Measurements from ENCODE around the gene AMOTL2. TPM values are rescaled to one million over a fixed set of nuclear protein-coding genes. Genes with fewer than 3 reads are reported as not detected.

AMOTL2 gene
- total and polyA plus RNA-seq, 2 donors (not counting 1 experiment from before 2014, with no cell fraction given), result not detected

DNA sequence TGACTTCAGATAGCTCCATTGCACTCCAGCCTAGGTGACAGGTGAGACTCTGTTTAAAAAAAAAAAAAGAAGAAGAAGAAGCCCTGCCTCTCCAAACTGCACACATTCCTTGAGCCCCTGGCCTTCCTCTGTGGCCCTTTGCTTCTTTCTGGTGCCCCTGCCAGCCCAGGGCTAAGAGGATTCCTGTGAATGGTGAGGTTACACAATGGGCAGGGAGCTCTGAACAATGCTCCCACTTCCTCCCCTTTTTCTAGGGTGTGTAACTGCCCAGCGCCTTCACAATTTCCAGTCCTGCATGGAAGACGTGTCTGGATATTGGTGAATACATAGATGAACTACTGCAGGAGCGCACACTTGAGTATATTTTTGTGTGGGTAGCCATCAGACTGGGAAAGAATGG, 3.6 kb upstream of the AMOTL2 start:
- no peak for ATAC-seq (ENCODE audit: low read depth)
- Histone ChIP-seq H3K36me3 (replicated peaks in 1 of 2; ENCODE audit: control extremely low read depth in 1 of 2, control insufficient read depth in 1 of 2, extremely low read depth in 1 of 2, insufficient read depth in 2 of 2, low read length in 1 of 2) (no peaks in the 10 kb centered on the region), H3K27ac (ENCODE audit: low read length in 2 of 2) (no peak overlapping the region), H3K27me3 (replicated peaks in 1 of 4; ENCODE audit: control extremely low read depth in 1 of 4, control insufficient read depth in 3 of 4, insufficient read depth in 4 of 4, low read length in 3 of 4) (peaks cover 0 to 43% (median 6%) of the 10 kb centered on the region in 4 experiments), H4K20me1 (ENCODE audit: control insufficient read depth, insufficient read depth, low read length, poor library complexity, severe bottlenecking) (no peaks in the 10 kb centered on the region), H3K4me3 (ENCODE audit: control extremely low read depth in 1 of 5, extremely low read depth in 1 of 5, insufficient read depth in 1 of 5, low read depth in 2 of 5, low read length in 4 of 5) (no peak overlapping the region), H3K9me3 (ENCODE audit: control extremely low read depth in 1 of 3, control insufficient read depth in 2 of 3, insufficient read depth in 1 of 3, low read length in 2 of 3) (peaks cover 0 to 15% (median 5%) of the 10 kb centered on the region in 3 donors), H3K4me1 (ENCODE audit: control insufficient read depth in 2 of 2, insufficient read depth in 2 of 2, low read length in 2 of 2) (peaks cover 3% of the 10 kb centered on the region in 2 donors), H2AFZ (ENCODE audit: insufficient read depth, low read depth, low read length, poor library complexity, severe bottlenecking) (no peak overlapping the region), H3K79me2 (ENCODE audit: control insufficient read depth, insufficient read depth, low read length) (no peaks in the 10 kb centered on the region), H3K9ac (ENCODE audit: low read length) (no peak overlapping the region), H3K4me2 (replicated peaks; ENCODE audit: low read depth, low read length, poor library complexity, severe bottlenecking) (no peak overlapping the region)
- H3K27me3 Mint-ChIP-seq, result peaks cover 41% of the 10 kb centered on the region
- intact Hi-C loops (cut with micrococcal nuclease), result loop anchor here (5.0 kb wide), 1 partner anchor 166 kb away; no protein-coding TSS in a partner anchor
- peaks cover 21% of the 10 kb centered on the region for H3K4me1 Mint-ChIP-seq
- no peak for DNase-seq
- no peak for TF ChIP-seq EZH2 (IDR thresholded peaks at IDR 0.05; ENCODE audit: borderline replicate concordance, insufficient read depth, low read depth, low read length, poor library complexity, severe bottlenecking)
- TF ChIP-seq, protein P1, sequence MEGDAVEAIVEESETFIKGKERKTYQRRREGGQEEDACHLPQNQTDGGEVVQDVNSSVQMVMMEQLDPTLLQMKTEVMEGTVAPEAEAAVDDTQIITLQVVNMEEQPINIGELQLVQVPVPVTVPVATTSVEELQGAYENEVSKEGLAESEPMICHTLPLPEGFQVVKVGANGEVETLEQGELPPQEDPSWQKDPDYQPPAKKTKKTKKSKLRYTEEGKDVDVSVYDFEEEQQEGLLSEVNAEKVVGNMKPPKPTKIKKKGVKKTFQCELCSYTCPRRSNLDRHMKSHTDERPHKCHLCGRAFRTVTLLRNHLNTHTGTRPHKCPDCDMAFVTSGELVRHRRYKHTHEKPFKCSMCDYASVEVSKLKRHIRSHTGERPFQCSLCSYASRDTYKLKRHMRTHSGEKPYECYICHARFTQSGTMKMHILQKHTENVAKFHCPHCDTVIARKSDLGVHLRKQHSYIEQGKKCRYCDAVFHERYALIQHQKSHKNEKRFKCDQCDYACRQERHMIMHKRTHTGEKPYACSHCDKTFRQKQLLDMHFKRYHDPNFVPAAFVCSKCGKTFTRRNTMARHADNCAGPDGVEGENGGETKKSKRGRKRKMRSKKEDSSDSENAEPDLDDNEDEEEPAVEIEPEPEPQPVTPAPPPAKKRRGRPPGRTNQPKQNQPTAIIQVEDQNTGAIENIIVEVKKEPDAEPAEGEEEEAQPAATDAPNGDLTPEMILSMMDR (IDR thresholded peaks at IDR 0.05), result no peak
- POLR2A ChIA-PET, result no interaction called here
- CTCF ChIA-PET, result interaction anchor here (1.5 kb wide), 1 partner anchor 165 kb away, joined by 7 read pairs; no protein-coding TSS in a partner anchor
- no peak overlapping the region for H3K4me3 Mint-ChIP-seq
- no peak overlapping the region for H3K27ac Mint-ChIP-seq
- peaks cover 6% of the 10 kb centered on the region for H3K9me3 Mint-ChIP-seq (ENCODE audit: insufficient read depth)
- WGBS (ENCODE audit: insufficient coverage), result 83% methylated on average over 1 of the region's 3 CpGs

DNA sequence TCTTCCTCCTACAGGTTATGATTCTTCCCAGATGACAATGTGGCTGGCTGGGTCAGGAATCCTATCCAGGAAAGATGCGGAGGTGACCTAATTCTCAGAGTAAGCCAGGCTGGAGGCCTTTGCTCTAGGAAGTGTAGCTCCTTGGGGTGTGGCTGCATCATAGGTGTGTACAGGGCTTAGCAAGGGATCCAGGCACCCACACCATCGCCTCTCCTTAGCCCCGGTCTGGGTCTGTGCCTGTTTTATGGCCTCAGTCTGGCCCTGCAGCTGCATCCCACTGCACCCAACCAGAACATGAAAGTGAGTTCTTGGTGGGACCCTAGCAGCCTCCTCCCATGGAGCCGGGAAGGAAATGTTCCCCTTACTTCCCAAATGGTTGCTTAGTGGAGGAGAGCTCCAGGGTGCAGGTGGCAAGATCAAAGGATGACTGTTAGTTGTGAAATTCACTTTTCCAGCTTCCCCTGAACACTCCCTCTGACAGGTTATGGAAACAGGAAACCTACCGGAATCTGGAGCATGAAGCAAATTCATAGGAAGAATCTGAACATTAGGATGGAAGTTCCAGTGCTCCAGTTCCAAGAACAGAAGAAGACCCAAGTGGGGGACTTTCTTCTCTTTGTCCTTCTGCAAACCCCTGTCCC, 2.7 kb upstream of the AMOTL2 start:
- peaks cover 0 to 11% (median 5%) of the 10 kb centered on the region in 3 donors for H3K9me3 ChIP-seq (ENCODE audit: control extremely low read depth in 1 of 3, control insufficient read depth in 2 of 3, insufficient read depth in 1 of 3, low read length in 2 of 3)
- ATAC-seq (ENCODE audit: low read depth) (no peak), DNase-seq (no peak)
- no peak overlapping the region for H2AFZ ChIP-seq (ENCODE audit: insufficient read depth, low read depth, low read length, poor library complexity, severe bottlenecking)
- ChIA-PET POLR2A (no interaction called here), CTCF (interaction anchor here (0.7 kb wide), 1 partner anchor 69 kb away, joined by 3 read pairs; no protein-coding TSS in a partner anchor)
- peaks cover 3% of the 10 kb centered on the region in 2 donors for H3K4me1 ChIP-seq (ENCODE audit: control insufficient read depth in 2 of 2, insufficient read depth in 2 of 2, low read length in 2 of 2)
- H3K4me2 ChIP-seq (replicated peaks; ENCODE audit: low read depth, low read length, poor library complexity, severe bottlenecking), result no peak overlapping the region
- no peaks in the 10 kb centered on the region for H3K36me3 ChIP-seq (replicated peaks in 1 of 2; ENCODE audit: control extremely low read depth in 1 of 2, control insufficient read depth in 1 of 2, extremely low read depth in 1 of 2, insufficient read depth in 2 of 2, low read length in 1 of 2)
- no peak overlapping the region for H3K27ac ChIP-seq (ENCODE audit: low read length in 2 of 2)
- WGBS (ENCODE audit: insufficient coverage), result 100% methylated on average over 1 of the region's 5 CpGs
- H3K4me3 ChIP-seq (ENCODE audit: control extremely low read depth in 1 of 5, extremely low read depth in 1 of 5, insufficient read depth in 1 of 5, low read depth in 2 of 5, low read length in 4 of 5), result no peak overlapping the region
- H3K27ac Mint-ChIP-seq, result no peak overlapping the region
- H3K4me1 Mint-ChIP-seq, result peaks cover 22% of the 10 kb centered on the region
- intact Hi-C loops (cut with micrococcal nuclease), result loop anchor here (5.0 kb wide), 1 partner anchor 165 kb away; no protein-coding TSS in a partner anchor
- TF ChIP-seq, protein P1 (IDR thresholded peaks at IDR 0.05), result no peak
- TF ChIP-seq EZH2 (IDR thresholded peaks at IDR 0.05; ENCODE audit: borderline replicate concordance, insufficient read depth, low read depth, low read length, poor library complexity, severe bottlenecking), result no peak
- H3K4me3 Mint-ChIP-seq, result no peak overlapping the region
- H3K27me3 Mint-ChIP-seq, result peaks cover 46% of the 10 kb centered on the region
- H3K27me3 ChIP-seq (replicated peaks in 1 of 4; ENCODE audit: control extremely low read depth in 1 of 4, control insufficient read depth in 3 of 4, insufficient read depth in 4 of 4, low read length in 3 of 4), result peaks cover 0 to 44% (median 8%) of the 10 kb centered on the region in 4 experiments
- no peaks in the 10 kb centered on the region for H3K79me2 ChIP-seq (ENCODE audit: control insufficient read depth, insufficient read depth, low read length)
- no peak overlapping the region for H3K9ac ChIP-seq (ENCODE audit: low read length)
- peaks cover 6% of the 10 kb centered on the region for H3K9me3 Mint-ChIP-seq (ENCODE audit: insufficient read depth)
- H4K20me1 ChIP-seq (ENCODE audit: control insufficient read depth, insufficient read depth, low read length, poor library complexity, severe bottlenecking), result no peaks in the 10 kb centered on the region
